ENCODE measurements around the gene WRAP53.
"Not testable (repeated sequence)": the region's sequence is repeated elsewhere in the genome, so short reads cannot be mapped to it uniquely, and the experiment has no call there.

Gene WRAP53
- total RNA-seq, result 15.6 reads per million, percentile 41 among the genes with 10 or more reads in this experiment

- DNase-seq, result peak; percentile 93
Observed at GRCh38 chr17:7687908-7688807, at the start of gene WRAP53. Gene WRAP53 (plus strand): TSS chr17:7688477. CDS start chr17:7688649, 172 bp downstream.

DNA sequence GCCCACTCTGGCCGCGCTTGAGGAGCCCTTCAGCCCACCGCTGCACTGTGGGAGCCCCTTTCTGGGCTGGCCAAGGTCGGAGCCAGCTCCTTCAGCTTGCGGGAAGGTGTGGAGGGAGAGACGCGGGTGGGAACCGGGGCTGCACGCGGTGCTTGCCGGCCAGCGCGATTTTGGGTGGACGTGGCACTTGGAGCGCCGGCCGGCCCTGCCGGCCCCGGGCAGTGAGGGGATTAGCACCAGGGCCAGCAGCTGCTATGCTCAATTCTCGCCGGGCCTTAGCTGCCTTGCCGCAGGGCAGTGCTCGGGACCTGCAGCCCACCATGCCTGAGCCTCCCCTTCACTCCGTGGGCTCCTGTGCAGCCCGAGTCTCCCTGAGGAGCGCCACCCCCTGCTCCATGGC lies 47.5 kb upstream of the WRAP53 start:
- no peak for DNase-seq

DNA sequence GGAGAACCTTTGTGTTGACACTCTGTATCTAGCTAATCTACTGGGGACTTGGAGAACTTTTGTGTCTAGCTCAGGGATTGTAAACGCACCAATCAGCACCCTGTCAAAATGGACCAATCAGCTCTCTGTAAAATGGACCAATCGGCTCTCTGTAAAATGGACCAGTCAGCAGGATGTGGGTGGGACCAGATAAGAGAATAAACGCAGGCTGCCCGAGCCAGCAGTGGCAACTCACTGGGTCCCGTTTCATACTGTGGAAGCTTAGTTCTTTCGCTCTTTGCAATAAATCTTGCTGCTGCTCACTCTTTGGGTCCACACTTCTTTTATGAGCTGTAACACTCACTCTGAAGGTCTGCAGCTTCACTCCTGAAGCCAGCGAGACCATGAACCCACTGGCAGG lies 46.6 kb upstream of the WRAP53 start:
- not testable (repeated sequence) for DNase-seq

- DNase-seq, result no peak
Observed at GRCh38 chr17:7644775-7645174, 43.5 kb upstream of the WRAP53 start.

GRCh38 chr17:7646457-7646856 lies 41.8 kb upstream of the WRAP53 start:
- no peak for DNase-seq

- no peak for DNase-seq
Observed at GRCh38 chr17:7647018-7647417, 41.3 kb upstream of the WRAP53 start.

DNA sequence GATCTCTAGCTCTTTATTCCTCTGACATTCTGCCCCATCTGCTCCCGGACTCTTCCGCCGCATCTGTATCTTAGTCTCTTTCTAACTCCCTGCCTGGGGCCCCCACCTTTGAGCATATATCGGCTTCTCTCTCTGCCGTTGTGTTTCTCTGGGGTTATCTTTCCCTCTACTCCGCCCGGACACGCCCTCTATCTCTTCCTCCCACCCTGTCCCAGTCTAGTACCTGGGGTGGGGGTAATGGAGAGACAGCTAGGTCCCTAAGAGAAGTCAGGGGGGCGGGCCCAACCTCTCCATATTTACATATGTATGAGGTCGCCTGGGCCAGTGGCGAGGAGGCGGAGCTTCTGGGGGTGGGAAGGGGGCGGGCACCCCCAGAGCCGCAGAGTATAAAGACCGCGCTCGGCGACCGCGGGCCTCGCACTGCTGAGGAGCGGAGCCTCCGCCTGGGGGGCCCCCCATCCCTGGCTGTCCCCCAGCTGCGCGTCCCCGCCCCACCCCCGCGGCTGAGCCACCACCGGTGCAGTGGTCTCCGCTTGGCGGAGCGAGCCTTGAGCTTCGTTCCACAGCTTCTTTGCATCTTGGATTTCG lies 37.7 kb upstream of the WRAP53 start, which contains the start of gene ATP1B2:
ATP1B2 (plus strand) TSS at position 418 of the 588 bp plus-strand sequence. CDS start 593 bp downstream, outside the sequence.
- DNase-seq, result peak; percentile 71

- DNase-seq, result no peak
Observed at GRCh38 chr17:7651097-7651664, 37.1 kb upstream of the WRAP53 start.

DNA sequence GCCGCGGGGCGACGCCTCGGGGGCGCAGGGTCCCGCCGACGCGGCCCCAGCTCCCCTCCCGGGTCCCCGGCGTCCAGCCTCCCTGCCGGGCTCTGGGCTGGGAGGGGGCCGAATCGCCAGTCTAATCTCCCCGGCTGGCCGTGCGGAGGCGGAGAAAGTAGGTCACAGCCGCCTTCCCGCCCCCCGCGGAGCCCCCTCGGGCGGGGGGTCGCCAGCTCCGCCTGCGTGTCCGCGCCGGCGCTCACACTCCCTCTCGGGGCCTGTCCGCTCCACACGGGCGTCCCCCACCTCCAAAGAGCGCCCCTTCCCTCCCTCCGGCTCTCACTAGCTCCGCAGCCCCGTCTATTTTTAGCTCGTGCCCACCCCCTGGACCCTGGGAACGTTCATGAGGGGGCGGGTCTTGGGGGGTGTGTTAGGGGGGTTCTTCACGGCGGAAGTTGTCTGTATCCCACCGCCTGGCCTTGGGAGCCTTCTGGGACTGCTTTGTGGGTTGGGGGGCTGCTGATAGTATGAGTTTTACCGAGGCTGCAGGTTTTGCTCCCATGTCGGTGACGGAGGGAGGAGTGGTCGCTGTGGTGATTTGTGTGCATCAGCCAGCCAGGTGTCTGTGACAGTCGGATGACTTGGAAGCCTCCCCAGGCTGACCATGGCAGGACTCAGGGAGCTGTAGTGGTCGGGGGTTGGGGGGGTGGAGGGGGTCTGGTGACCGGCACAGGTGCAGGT lies 36.5 kb upstream of the WRAP53 start:
- no peak for DNase-seq

- no peak for DNase-seq
Observed at GRCh38 chr17:7652388-7653356, 35.6 kb upstream of the WRAP53 start.

GRCh38 chr17:7654832-7655540 lies 33.3 kb upstream of the WRAP53 start:
- DNase-seq, result no peak

DNA sequence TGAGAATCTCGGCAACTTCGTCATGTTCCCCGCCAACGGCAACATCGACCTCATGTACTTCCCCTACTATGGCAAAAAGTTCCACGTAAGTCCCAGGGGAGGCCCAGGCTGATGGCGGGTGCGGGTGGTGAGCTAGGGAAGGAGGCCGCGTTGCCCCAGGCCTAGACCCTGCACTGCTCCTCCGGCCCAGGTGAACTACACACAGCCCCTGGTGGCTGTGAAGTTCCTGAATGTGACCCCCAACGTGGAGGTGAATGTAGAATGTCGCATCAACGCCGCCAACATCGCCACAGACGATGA lies 32.8 kb upstream of the WRAP53 start:
- no peak for DNase-seq

GRCh38 chr17:7656958-7657609 lies 31.2 kb upstream of the WRAP53 start:
- DNase-seq, result no peak

DNA sequence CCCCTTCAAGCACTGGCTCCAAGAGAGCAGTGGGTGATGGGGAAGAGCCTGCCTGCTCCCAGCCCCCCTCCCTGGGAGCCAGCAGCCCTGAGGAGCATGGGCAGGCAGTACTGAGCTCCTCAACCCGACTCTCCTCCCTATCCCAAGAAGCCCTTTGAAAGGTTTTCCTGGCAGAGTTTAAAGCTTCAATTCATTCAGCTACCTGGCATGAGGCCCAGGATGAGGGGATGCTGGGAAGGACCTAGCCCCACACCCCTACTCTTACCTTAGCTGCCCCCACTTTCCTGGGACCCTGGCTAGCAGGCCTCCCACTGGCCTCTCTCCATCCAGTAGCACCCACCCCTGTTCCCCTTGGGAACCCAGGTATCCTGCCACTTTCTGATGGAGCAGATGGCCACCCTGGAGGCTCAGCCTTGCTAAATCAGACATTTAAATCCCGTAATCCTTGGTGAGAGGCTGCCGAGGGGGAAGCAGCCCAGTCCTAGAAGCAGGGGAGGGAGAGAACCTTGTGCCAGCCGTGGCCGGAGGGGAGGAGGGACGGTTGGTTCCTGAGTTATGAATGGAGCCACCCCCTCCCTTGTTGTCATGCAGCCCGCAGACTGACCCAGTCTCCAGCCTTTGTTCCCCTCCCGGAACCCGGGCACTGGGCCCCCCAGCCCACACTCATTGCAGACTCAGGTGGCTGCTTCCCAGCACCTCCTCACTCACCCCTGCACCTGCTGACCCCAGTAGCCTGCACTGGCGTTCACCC lies 20.4 kb upstream of the WRAP53 start:
- DNase-seq, result no peak

DNA sequence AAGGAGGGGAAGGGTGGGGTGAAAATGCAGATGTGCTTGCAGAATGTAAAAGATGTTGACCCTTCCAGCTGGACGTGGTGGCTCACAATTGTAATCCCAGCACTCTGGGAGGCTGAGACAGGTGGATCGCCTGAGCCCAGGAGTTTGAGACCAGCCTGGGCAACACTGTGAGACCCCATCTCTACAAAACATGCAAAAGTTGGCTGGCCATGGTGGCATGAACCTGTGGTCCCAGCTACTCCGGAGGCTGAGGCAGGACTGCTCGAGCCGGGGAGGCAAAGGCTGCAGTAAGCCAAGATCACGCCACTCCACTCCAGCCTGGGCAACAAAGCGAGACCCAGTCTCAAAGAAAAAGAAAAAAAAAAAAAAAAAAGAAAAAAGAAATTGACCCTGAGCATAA lies 19.8 kb upstream of the WRAP53 start:
- no peak for DNase-seq

- no peak for DNase-seq
Observed at GRCh38 chr17:7673239-7673638, 15.0 kb upstream of the WRAP53 start.

GRCh38 chr17:7674934-7675333 lies 13.3 kb upstream of the WRAP53 start:
- no peak for DNase-seq

DNA sequence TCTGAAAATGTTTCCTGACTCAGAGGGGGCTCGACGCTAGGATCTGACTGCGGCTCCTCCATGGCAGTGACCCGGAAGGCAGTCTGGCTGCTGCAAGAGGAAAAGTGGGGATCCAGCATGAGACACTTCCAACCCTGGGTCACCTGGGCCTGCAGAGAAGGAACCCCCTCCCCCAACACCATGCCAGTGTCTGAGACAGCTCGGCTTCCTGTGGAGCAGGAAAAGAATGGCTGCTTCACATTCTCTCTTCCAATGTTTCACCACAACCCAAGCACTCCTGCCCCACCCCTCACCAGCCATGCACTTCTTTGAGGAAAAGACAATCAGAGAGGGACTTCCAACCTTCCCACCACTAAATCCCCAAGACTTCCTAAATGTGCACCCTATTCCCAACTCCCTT lies 11.7 kb upstream of the WRAP53 start:
- DNase-seq, result no peak

GRCh38 chr17:7677388-7678067 lies 10.7 kb upstream of the WRAP53 start:
- no peak for DNase-seq

All from effector CD4-positive, alpha-beta T cell (primary cell).